Measurements from ENCODE around the gene TAGLN3.

- TF ChIP-seq, protein P1, sequence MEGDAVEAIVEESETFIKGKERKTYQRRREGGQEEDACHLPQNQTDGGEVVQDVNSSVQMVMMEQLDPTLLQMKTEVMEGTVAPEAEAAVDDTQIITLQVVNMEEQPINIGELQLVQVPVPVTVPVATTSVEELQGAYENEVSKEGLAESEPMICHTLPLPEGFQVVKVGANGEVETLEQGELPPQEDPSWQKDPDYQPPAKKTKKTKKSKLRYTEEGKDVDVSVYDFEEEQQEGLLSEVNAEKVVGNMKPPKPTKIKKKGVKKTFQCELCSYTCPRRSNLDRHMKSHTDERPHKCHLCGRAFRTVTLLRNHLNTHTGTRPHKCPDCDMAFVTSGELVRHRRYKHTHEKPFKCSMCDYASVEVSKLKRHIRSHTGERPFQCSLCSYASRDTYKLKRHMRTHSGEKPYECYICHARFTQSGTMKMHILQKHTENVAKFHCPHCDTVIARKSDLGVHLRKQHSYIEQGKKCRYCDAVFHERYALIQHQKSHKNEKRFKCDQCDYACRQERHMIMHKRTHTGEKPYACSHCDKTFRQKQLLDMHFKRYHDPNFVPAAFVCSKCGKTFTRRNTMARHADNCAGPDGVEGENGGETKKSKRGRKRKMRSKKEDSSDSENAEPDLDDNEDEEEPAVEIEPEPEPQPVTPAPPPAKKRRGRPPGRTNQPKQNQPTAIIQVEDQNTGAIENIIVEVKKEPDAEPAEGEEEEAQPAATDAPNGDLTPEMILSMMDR (conservative IDR thresholded peaks at IDR 0.05; ENCODE audit: low read depth, low read length), result no peak
- TF ChIP-seq EZH2 (IDR thresholded peaks at IDR 0.05; ENCODE audit: borderline replicate concordance, low read depth, low read length, poor library complexity, severe bottlenecking), result no peak
These were observed 46.6 kb upstream of the TAGLN3 start for GRCh38 chr3:111952086-111952485.
